HG03342 (cell line): ENCODE results near the gene ABCB6.
"Not testable (repeated sequence)": the region's sequence is repeated elsewhere in the genome, so short reads cannot be mapped to it uniquely, and the experiment has no call there.

ENCODE experiments used
- ATAC-seq: cut with Tn5 transposase; IDR thresholded peaks from one replicate; pipeline ENCODE4 v1.9.1; 2021; ENCODE audit warnings: mild to moderate bottlenecking, moderate library complexity; ENCODE audit not compliant: unreplicated experiment

ABCB6 gene

DNA sequence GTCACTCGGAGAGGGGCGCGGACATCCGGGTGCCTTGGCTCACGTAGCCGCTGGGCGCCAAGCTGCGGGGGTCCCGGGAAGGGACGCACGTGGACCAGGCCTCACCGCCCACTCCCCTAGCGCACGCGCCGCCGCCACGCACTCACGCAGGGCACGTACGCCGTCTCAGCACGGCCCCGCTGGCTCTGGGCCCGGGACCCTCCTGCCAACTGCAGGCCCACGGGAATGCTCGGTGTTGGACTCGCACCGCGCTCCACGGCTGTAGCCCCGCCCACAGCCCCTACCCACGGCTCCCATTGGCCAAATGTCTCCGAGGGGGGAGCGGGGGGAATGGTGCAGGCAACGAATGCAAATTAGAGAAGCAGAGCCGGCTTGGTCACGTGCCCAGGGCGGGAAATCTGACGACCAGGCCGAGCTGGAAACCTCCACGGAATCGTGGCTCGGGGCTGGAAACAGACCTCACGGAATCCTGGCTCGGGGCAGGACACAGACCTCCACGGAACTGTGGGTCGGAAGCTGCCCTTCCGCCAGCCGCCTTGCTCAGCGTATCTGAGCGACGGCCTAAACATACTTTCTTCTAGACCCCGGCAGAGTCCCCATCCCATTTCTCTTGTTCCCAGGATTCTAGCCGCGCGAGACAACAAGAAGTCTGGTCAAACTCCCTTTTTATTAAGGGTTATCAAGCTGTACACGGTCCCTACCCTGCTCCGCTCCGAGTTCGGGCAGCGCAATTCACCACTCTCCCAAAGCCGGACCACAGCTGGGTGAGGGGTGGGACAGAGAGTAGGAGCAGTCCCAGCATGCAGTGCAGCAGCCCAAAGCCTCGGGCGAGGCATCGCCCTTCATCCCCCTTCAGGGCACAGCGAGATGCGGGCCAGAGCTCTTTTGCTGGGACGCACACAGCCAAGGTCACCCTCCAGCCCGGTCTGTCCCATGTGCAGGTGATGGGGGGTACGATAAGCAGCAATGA, at the start of gene ABCB6:
Gene ABCB6 (minus strand): TSS at position 227 of the 970 bp plus-strand sequence. CDS start 285 bp downstream, outside the sequence.
- ATAC-seq, result peak; percentile 76

DNA sequence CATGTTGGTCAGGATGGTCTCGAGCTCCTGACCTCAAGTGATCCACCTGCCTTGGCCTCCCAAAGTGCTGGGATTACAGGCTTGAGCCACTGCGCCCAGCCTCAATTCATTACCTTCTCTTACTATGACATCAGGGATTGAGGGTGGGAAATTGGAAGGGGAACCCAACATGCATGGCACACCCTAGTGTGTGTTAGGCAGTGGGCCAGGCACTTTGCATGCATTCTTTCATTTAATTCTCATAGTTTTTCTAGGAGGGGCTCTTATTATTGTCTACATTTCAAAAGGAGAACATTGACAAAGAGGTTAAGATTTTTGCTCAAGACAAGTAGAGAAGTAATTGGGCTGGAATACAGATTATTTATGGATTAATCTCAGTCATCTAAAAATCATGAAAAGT, 49.5 kb upstream of the ABCB6 start:
- no peak for ATAC-seq

- ATAC-seq, result no peak
These were observed 48.1 kb upstream of the ABCB6 start for GRCh38 chr2:219266886-219267285.

DNA sequence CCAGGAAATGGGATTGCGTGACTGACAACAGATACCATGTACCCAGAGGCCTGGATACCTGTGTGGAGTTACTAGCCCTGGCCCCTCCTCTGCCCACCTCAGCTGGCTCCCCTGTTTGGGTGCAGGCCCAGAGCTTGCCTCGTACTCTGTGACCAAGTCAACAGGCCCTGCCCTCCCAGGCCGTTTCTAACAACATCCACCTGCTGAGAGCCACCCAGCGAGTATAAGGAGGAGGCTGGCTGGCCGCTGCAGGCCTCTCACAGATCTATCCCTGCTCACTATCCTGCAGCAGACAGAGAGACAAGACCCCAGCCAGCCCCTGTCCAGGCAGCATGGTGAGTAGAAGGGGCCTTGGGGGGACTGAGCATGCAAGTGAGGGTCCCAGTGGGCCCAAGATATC, 47.5 kb upstream of the ABCB6 start:
- no peak for ATAC-seq

DNA sequence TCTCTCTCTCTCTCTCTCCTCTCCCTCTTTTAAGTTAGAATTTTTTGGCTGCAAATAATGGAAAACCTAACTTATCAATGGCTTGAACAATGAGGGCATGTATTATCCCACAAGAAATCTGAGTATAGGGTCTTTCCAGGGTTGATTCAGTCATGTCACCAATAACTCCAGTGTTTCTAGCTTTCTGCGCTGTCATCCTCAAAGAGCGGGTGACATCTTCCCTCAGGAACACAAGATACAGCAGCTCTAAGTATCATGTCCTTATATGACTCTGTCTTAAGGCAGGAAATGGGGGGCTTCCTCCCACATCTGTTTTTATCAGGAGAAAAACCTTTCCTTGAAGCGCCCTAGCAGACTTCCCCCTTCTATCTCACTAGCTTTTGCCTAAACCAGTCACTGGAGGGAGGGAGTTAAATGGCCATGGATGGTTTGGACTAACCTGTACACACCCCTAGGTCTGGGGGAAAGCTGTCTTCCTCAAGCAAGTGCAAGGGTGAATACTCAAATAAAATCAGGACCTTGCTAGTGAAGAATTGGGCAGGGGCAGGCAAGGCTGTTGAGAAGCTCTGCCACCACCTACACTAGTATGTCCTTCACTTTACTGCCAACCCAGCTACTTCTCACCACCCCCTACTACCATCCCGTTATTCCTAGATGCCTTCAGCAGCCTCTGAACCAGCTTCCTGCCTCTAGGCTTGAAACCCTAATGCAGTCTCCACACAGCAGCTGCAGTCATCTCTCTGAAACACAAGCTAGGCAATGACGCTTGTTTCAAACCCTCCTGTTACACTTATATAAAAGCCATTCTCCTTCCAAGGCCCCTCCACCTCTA, 42.5 kb upstream of the ABCB6 start:
- no peak for ATAC-seq

DNA sequence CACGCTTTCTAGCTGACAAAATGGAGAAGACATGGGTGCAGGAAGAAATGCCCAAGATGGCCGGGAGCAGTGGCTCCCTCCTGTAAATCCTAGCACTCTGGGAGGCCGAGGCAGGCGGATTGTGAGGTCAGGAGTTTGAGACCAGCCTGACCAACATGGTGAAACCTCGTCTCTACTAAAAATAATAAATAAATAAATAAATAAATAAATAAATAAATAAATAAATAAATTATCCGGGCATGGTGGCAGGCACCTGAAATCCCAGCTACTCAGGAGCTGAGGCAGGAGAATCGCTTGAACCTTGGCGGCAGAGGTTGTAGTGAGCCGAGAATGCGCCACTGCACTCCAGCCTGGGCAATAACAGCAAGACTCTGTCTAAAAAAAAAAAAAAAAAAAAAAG, 40.2 kb upstream of the ABCB6 start:
- not testable (repeated sequence) for ATAC-seq

GRCh38 chr2:219254590-219255201, 35.9 kb upstream of the ABCB6 start:
- peak; percentile 37 for ATAC-seq

DNA sequence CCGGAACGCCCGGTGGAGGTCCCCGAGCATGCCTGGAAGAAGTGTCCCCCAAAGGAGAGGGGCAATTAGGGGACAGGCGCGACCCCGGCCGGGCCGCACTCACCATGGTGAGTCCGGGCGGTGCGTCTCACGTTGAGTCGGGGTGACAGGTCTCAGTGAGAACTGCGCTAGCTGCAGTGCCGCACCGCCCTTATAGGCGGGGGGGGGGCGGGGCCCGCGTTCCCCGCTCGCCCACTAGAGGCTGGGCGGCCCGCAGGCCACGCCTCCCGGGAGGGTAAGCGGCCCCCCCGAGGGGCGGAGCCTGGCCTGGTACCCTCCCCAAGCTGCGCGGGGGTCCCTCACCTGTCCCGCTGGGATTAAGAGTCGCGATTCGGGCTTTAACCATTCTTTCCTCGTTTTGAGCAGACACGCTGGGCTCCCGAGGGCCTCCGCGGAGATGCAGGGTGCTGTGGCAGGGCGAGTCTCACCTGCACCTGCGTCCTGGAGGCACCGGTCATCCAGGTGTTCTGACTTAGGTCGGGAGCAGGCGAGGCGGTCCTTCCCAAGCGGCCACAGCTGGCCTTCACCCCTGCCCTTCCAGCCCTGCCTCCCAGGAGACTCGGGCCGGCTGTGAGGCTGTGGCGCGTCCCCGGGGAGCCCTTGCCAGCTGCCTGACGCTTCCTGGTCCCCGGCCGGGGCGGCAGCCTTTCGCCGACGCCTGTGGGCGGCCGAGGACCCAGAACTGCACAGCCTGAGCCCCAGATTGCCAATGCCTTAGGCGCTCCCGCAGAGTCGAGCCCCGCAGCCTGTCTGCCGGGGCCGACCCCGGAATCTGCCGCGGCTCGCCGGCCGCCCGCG, 35.2 kb upstream of the ABCB6 start, which contains the start of gene TUBA4A:
Gene TUBA4A (minus strand): TSS at position 166 of the 837 bp plus-strand sequence. CDS start 60 bp downstream, at position 106.
- peak; percentile 46 for ATAC-seq

- ATAC-seq, result peak; percentile 5
These were observed 34.4 kb upstream of the ABCB6 start, which contains the start of gene TUBA4B for GRCh38 chr2:219252900-219253752. Gene TUBA4B (plus strand): TSS chr2:219253243. CDS start chr2:219253408, 165 bp downstream.

- ATAC-seq, result no peak
These were observed 33.8 kb upstream of the ABCB6 start for GRCh38 chr2:219252570-219252899.

- no peak for ATAC-seq
These were observed 33.3 kb upstream of the ABCB6 start for GRCh38 chr2:219252084-219252483.

GRCh38 chr2:219251656-219252055, 32.9 kb upstream of the ABCB6 start:
- no peak for ATAC-seq

DNA sequence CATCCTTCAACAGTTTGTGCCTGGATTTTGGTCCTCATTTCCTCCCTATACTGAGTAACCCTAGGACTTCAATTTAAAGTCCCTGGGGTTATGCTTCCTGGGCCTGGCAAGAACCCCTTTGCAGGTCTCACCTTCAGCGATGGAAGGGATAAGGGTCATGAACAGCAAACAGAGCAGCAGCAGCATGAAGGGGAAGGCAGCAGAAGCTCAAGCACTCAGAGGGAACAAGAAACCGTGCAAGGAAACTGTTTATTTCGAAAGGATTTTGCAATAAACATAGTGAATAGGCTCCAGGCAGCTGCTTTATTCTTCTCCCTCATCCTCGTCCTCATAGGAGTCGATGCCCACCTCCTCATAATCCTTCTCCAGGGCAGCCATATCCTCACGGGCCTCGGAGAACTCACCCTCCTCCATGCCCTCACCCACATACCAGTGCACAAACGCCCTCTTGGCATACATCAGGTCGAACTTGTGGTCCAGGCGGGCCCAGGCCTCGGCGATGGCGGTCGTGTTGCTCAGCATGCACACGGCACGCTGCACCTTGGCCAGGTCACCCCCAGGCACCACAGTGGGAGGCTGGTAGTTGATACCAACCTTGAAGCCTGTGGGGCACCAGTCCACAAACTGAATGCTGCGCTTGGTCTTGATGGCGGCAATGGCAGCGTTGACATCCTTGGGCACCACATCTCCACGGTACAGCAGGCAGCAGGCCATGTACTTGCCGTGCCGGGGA, 31.5 kb upstream of the ABCB6 start:
- no peak for ATAC-seq

GRCh38 chr2:219249203-219249980, 30.6 kb upstream of the ABCB6 start:
- ATAC-seq, result peak; percentile 52

DNA sequence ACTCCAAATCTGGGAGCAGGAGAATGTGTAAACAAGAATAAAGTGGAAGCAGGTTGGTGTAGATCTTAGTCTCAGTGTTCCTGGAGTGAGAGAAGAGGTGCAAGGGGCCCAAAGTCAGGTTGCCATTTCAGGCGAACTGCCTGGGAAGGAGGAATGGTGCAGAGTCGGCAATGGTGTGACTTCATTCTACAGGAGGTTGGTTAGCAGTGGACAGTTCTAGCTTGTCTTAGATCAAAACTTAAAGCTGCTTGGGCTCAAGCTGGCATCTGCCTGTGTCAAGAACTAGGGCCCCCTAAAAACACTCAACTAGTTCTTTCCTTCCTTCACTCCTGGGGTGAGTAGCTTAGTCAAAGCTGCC, 30.1 kb upstream of the ABCB6 start:
- no peak for ATAC-seq

- no peak for ATAC-seq
These were observed 29.2 kb upstream of the ABCB6 start for GRCh38 chr2:219247678-219248642.

DNA sequence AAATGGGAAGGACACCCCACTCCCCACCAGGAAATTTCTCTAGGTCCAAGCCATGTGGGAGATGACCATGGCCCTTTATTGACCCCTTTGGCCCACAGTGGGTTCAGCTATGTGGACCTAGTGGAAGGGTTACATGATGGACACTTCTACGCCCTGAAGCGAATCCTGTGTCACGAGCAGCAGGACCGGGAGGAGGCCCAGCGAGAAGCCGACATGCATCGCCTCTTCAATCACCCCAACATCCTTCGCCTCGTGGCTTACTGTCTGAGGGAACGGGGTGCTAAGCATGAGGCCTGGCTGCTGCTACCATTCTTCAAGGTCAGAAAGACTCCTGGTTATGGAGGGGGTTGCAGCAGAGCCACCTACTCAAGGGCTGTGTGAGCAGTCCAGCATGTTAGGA, 27.8 kb upstream of the ABCB6 start:
- ATAC-seq, result no peak
